NCI-H2196 (cell line): ENCODE measurements around the gene TBC1D3G.
"Not testable (repeated sequence)": the region's sequence is repeated elsewhere in the genome, so short reads cannot be mapped to it uniquely, and the experiment has no call there.

Source experiments
- DNase-seq: peaks from one replicate; lab custom pipeline; 2025; ENCODE audit not compliant: unreplicated experiment; lab: John Stamatoyannopoulos, UW

The TBC1D3G gene

DNA sequence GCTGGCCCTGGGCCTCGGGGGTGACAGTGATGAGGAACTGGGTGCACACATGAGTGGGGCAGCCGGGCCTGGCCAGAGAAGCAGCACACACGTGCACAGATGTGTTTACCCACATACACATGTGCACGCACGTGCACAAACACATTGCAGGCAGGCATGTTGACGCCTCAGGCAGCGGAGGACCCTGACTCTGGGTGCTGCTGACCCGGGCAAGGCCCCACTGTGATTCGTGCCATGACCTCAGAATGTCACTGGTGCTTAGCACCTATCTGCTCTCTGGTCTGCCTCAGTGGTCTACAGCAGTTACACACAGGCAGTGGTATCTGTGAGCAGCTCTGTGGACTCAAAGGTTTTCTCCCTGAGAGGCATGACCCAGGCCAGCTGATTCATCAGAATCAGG is at the start of gene TBC1D3G:
Gene TBC1D3G, plus strand, starts transcription at position 301 of the 400 bp plus-strand sequence. CDS start 1,528 bp downstream, outside the sequence.
- not testable (repeated sequence) for DNase-seq

DNA sequence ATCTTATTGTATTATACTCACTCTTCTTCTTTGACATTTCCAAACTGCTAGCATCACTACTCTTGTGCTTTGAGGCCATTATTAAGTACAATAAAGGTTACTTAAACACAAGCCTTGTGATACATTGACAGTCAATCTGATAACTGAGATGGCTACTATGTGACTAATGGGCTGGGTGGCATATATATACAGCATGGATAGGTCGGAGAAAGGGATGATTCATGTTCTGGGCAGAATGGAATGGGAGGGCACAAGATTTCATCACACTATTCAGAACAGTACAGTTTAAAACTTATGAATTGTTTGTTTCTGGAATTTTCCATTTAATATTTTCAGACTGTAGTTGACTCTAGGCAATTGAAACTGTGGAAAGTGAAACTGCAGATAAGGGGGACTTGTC is 40.4 kb upstream of the TBC1D3G start:
- DNase-seq = not testable (repeated sequence)

GRCh38 chr17:36284219-36284618 is 39.5 kb upstream of the TBC1D3G start:
- not testable (repeated sequence) for DNase-seq

DNA sequence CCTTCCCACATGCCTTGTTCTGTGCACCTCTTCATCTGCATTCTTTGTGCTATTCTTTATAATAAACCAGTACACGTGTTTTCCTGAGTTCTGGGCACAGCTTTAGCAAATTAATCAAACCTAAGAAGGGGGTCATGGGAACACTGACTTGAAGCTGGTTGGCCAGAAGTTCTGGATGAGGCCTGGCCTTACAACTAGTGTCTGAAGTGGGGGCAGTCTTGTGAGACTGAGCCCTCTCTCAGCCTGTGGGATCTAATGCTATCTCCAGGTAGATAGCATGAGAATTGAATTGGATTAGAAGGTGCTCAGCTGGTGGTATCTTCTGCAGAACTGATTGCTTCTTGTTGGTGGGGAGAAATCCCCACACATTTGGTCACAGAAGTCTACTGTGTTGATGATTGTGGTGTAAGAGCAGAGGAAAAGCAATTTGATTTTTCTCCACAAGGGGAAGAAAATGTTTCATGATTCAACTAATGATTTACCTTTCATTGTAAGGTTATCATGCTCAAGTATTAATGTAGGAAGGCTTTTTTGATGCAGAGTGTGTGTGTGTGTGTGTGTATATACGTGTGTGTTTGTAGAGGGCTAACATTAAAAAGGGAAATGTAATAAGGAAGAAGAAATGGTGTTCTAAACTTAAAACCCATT is 33.6 kb upstream of the TBC1D3G start:
- not testable (repeated sequence) for DNase-seq

GRCh38 chr17:36295161-36295560 is 28.5 kb upstream of the TBC1D3G start:
- not testable (repeated sequence) for DNase-seq

DNA sequence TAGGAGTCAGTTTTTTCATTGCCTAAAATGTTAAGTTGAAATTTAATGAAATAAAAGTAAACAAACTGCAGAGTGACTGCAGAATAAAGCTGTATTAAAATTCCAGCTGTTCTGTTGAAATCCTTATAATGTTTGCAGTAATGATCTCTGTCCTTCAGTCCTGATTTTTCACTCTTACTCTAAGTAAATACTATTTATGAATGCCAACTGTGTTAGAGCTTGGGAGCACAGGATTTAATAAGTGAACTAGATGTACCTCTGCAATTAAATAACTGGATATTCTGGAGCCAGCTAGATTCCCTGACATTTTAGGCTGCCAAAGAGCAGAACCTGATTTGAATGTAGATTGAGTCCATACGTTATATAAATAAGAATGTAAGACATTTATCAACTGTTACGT is 7.9 kb upstream of the TBC1D3G start:
- not testable (repeated sequence) for DNase-seq

GRCh38 chr17:36362496-36362895 is 38.8 kb downstream of the TBC1D3G start:
- DNase-seq = not testable (repeated sequence)

GRCh38 chr17:36375938-36376337 is 52.3 kb downstream of the TBC1D3G start:
- DNase-seq = not testable (repeated sequence)
